SH-SY5Y (cell line): Measurements from ENCODE around the gene GDF9.

ENCODE experiments used
- GATA2 ChIP-seq: IDR thresholded peaks from 2 replicates; pipeline ENCODE4 v1.6.1; 2011; ENCODE audit warnings: mild to moderate bottlenecking, low read depth, low read length
- GATA3 ChIP-seq: IDR thresholded peaks from 2 replicates; pipeline ENCODE4 v1.6.1; 2011; ENCODE audit warnings: low read depth, mild to moderate bottlenecking, low read length, moderate library complexity

- TF ChIP-seq GATA3 = no peak
- TF ChIP-seq GATA2 = no peak
These were observed 18.0 kb downstream of the GDF9 start for GRCh38 chr5:132848270-132848669.
